ENCODE measurements around the gene ATP11A.
"Not testable (repeated sequence)": the region's sequence is repeated elsewhere in the genome, so short reads cannot be mapped to it uniquely, and the experiment has no call there.

DNA sequence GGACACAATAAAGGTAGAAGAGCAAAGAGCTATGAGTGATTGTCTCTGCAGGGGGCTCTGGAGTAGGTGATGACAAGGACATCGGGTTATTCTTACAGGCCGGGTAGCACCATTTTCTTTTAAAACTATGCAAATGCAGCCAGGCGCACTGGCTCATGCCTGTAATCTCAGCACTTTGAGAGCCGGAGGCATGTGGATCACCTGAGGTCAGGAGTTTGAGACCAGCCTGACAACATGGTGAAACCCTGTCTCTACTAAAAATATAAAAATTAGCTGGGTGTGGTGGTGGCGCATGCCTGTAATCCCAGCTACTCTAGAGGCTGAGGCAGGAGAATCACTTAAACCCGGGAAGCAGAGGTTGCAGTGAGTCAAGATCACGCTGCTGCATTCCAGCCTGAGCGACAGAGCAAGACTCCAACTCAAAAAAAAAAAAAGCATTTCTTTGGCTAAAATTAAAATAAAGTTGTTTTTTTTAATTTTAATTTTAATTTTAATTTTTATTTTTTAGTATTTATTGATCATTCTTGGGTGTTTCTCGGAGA lies 12.3 kb upstream of the ATP11A start:
- TF ChIP-seq, protein P1, sequence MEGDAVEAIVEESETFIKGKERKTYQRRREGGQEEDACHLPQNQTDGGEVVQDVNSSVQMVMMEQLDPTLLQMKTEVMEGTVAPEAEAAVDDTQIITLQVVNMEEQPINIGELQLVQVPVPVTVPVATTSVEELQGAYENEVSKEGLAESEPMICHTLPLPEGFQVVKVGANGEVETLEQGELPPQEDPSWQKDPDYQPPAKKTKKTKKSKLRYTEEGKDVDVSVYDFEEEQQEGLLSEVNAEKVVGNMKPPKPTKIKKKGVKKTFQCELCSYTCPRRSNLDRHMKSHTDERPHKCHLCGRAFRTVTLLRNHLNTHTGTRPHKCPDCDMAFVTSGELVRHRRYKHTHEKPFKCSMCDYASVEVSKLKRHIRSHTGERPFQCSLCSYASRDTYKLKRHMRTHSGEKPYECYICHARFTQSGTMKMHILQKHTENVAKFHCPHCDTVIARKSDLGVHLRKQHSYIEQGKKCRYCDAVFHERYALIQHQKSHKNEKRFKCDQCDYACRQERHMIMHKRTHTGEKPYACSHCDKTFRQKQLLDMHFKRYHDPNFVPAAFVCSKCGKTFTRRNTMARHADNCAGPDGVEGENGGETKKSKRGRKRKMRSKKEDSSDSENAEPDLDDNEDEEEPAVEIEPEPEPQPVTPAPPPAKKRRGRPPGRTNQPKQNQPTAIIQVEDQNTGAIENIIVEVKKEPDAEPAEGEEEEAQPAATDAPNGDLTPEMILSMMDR (IDR thresholded peaks at IDR 0.05 in 8 of 11, conservative IDR thresholded peaks at IDR 0.05 in 3 of 11): not testable (repeated sequence)
- not testable (repeated sequence) for TF ChIP-seq POLR2A, POLR2AphosphoS5 (IDR thresholded peaks at IDR 0.05)
